ENCODE measurements around the gene TMEM121B.

The TMEM121B gene

DNA sequence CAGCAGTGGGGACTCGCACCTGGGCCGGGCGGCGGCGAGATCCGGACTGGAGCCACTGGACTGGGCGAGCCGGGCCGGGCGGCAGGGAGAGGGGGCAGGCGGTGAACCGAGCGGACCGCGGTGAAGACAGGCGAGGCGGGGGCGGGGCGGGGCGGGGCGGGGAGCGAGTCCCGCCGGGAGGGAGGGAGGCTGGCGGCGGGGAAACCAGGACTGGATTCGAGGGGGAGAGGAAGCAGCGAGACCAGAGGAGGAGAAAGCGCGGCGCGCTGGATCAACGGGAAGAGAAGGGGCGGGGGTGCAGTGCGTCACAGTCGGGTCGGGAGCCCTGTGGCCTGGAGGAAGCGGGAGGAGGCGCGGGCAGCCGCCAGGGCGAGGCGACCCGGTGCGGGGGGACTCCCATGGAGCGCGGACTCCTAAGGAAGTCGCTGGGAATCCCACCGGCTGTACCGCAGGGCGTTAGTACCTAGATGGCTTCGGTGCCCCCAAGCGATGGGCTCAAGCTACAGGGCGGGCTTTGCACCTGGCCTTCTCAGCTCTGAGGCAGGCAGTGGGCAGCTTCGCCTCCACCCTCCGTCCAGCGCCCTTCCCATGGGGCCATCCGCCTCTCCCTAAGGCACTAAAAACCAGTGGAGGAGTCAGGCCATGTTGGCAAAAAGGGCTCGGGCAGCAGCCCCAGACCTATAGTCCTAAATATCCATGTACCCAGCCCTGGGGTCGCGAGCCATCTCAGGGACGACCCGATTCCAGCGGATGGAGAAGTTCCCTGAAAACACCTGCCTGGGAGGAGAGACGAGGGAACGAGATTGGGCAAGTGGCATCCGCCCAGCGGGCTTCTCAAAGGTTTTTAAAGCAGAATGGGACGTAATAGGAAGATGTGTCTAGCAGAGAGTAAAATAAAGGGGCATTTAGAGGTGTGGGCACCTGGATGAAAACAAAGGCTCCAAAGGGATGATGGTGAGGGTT, at the start of gene TMEM121B:
TMEM121B (minus strand) TSS at position 128 of the 963 bp plus-strand sequence. CDS start 233 bp downstream, outside the sequence.
- DNase-seq = no peak

DNA sequence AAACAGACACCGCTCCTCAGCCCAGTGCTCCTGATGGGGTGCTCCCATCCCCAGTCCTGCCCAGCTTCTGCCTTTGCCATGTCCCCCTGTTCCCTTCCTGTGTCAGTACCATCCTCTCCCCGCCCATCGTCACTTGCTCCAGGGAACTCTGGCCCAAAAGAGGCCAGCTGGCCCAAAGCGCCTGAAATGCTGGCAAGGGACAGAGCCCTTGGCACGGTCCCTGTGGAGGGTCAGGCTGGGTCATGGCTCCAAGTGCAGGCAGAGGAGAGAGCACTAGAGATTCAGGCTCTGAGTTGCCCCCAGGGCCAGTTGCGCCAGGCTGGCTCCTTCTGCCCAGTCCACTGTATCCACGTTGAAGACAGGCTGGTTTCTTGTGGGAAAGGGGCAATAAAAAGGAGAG, 46.3 kb upstream of the TMEM121B start:
- no peak for DNase-seq

DNA sequence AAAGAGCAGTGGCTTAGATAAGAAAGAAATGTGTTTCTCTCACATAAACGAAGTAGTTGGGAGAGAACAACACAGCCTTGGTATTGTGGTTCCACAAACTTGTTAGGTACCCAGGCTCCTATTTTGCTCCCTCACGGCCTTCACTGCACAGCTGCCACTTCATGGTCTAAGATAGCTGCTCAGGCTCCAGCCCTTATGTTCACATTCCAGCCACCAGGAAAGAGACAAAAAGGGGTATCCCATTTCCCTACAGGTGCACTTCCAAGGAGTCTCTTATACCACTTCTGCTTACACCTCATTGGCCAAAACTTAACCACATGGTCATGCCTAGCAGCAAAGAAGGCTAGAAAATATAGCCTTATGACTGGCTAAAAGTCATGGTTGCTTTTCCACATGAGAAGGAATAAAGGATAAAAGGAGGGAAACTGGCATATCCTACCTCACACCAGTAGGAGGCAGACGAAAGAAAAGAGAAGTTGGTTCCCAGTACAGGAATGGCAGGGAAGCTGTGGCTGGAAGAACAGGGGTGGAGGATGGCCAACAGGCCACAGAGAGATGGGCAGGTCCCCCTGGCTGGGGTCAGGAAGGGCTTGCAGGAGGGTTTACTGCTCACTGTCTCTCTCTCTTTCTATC, 43.3 kb upstream of the TMEM121B start:
- no peak for DNase-seq

DNA sequence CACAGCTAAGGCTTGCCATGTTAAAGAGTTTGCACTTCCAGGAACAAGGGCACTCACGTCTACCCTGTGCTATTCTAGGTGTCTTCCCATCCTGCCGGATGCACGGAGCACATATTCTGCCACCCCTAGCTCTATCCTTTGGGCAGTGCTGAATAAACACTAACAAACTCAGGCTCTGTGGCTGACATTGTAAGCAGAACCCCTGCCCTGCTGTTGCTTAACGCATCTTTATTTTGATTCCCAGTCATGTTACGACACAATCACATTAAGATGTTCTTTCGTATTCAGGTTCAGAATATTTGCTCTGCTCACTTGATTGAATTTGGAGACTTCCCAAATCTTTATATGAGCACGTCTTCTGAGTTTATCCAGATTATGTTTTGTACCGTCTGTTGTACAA, 41.6 kb upstream of the TMEM121B start:
- no peak for DNase-seq

DNA sequence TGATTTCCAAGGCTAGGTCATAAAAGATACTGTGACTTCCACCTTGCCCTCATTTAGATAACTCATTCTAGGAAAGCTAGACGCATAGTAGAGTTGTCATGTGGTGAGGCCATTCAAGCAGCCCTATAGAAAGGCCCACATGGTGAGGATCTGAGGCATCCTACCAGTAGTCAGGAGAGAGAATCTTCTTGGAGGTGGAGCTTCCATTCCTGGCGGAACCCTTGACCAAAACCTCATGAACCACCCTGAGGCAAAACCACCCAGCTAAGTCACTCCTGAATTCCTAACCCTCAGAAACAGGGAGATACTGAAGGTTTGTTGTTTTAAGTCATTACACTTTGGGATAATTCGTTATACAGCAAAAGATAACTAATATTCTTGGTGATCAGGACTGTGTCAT, 40.8 kb upstream of the TMEM121B start:
- no peak for DNase-seq

DNA sequence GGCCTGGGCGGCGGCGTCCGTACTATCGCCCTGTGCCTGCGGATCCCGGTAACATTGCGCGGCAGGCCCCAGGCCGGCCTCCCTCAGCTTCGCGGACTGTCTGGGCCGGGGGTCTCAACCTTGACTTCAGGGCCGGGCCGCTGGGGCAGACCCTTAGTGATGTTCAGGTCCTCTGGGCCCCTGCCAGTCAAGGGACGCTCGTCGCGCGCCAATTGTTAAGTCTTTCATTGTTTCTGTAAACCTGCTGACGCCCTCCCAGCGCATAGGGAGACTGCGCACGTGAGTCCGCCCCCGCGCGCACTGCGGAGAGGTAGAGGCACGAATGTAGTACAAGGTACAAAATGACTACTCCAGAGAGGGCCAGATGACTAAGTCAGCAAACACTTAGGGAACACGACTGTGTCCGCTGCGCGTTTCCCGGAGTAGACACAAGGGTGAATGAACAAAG, 38.4 kb upstream of the TMEM121B start:
- DNase-seq = peak; percentile 85

DNA sequence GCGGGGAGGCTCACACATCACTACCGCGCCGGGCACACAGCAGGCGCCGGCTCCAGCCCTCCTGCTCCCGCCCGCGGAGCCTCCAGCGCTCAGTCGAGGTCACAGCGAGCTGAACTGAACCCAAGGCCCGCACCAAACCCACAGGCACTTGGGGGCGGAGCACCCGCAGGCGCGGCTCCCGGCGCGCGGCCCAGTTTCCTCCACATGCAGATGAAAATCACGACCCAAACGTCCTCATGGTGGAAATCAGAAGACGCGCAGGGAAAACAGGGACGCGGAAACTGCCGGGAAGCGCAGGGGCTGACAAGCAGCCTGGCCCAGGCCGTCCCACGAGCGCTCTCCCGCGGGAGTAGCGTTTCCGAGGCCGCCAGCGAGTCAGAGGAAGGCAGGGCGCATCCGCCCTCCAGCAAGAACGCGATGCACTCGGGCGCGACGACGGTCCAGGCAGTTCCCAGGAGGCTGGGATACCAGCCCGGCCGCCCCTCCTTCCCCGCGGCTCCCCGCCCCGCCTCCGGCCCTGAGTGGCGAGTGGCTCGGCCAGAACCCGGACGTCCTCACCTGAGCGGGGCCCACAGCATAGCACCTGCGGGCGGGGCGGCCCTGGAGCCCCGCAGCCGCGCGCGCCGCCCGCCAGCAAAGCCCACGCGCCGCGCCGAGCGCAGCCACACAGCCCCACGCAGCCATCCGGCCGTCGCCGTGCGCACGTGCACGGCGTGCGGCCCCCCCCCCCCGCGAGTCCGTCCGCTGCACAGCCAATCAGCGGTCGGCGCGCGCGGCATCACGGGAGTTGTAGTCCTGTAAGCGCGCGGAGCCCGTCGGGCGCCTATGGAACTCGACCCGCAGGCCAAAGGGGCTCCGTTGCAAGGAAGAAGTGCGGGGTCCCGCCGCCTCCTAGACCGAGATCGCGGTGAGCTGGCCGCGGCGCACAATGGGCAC, 37.7 kb upstream of the TMEM121B start, which contains the start of gene HDHD5:
HDHD5 (minus strand) TSS at position 710 of the 936 bp plus-strand sequence; CDS start at position 684, 26 bp downstream.
- DNase-seq = peak; percentile 96

DNA sequence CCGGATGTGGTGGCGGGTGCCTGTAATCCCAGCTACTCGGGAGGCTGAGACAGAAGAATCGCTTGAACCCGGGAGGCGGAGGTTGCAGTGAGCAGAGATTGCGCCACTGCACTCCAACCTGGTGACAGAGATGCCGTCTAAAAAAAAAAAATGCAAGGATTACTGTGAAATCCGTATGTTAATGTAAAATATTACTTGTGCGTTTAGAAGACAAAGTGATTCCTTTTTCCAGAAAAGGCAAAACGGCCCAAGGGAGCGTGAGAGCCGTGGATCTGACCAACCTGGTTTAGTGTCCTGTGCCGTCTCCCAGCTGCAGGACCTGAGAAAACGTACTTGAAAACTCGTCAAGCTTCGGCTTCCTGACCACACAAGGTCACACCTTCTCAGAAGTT, 37.0 kb upstream of the TMEM121B start:
- no peak for DNase-seq

DNA sequence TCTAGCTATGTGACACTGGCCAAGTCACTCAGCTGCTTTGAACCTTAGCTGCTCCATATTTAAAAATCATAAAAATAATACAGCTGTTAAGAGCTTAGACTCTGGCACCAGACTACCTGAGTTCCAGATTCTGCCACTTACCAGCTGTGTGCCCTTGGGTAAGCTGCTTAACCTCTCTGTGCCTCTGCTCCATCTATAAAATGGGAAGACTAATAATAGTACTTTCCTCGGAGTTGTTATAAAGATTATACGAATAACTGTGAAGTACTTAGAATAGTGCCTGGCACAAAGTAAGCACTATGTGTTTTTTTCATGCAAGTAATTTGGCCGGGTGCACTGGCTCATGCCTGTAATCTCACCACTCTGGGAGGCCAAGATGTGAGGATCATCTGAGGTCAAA, 36.6 kb upstream of the TMEM121B start:
- no peak for DNase-seq

DNA sequence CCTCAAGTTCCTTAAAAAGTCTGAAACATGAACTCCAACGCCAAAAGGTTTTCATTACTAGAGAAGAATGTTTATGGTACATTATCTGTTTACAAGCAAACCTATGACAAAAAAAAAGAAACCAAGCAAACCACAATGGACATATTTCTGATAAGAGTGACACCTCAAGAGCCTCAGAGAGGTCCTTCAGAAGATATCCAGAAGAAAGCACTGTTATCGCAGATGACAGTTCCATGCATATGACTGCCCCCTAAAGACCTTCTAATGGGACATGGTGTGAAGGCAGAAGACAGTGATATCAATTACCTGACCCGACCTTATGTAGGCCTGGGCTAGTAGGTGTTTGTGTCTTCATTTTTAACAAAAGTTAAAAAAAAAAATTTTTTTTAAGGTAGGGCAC, 34.8 kb upstream of the TMEM121B start:
- DNase-seq = no peak

DNA sequence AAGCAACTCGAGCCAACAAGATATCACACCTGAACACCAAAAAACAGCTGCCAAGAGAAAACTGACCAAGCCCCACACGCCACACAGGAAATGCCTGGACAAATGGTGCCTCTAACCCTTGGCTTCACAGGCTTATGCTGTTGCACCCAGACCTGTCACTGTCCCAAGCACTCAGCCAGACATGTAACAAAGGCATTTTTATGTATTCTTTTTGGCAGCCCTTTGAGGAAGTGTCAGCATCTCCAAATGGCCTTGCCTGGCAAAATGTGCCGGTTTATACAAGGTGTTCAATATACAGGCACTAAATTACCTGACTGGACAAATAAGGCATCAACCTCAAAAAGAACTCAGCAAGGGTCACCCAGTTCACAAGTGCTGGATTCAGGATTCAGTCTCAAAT, 31.8 kb upstream of the TMEM121B start:
- DNase-seq = no peak

DNA sequence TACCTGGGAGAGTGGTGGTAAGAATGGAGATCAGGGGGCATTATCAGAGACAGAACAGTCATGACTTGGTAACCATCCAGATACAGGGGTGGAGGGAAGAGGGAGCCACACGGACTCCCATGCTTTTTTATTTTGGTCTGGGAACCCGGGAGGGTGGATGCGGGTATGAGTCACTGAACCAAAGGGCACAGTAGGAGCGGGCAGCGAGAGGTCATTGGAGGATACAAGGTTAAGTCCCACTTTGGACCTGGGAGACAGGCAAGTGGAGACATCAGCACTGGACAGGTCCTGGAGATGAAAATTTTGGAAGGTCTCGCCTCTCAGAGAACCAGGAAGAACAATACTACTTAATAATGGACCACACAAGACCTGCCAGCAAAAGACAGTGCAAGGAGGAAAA, 31.2 kb upstream of the TMEM121B start:
- DNase-seq = no peak

DNA sequence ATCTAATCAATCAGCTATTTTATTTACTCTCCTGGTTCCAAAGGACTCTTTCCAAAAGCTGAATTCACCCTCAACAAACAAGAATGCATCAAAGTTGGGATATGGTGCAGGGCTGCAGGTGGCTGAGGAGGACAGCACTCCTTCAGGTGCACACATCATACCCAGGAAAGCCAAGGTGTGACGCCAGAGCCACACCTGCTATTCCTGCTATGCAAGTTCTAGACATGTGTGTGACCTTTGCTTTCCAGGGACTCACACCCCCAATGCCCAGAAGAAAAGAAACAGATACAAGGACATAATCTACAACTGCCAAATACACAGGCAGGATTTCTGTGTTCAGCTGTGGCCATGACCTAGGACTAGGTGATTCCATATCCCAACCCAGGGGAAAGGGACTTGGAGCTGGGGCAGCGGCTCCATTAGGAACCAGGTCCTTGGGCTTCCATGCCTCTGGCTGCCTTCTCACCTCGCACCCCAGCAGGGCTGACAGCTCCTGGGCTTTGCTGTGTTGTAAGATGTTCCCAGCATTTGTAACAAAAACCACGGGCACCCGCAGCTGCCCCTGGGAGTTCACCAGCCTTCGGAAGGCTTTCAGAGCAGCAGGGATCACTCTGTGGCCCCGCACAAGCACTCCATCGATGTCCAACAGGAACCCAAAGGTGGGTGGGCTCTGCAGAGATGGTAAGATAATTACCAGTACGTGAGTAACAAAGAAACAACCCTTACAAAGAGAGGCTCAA, 28.1 kb upstream of the TMEM121B start:
- peak; percentile 14 for DNase-seq

DNA sequence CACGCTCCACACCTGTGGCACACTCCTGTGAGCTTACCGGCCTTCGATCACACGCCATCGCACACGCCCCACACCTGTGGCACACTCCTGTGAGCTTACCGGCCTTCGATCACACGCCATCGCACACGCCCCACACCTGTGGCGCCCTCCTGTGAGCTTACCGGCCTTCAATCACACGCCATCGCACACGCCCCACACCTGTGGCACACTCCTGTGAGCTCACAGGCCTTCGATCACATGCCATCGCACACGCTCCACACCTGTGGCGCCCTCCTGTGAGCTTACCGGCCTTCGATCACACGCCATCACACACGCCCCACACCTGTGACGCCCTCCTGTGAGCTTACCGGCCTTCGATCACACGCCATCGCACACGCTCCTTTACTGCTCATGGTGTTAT, 26.3 kb upstream of the TMEM121B start:
- DNase-seq = peak; percentile 27

DNA sequence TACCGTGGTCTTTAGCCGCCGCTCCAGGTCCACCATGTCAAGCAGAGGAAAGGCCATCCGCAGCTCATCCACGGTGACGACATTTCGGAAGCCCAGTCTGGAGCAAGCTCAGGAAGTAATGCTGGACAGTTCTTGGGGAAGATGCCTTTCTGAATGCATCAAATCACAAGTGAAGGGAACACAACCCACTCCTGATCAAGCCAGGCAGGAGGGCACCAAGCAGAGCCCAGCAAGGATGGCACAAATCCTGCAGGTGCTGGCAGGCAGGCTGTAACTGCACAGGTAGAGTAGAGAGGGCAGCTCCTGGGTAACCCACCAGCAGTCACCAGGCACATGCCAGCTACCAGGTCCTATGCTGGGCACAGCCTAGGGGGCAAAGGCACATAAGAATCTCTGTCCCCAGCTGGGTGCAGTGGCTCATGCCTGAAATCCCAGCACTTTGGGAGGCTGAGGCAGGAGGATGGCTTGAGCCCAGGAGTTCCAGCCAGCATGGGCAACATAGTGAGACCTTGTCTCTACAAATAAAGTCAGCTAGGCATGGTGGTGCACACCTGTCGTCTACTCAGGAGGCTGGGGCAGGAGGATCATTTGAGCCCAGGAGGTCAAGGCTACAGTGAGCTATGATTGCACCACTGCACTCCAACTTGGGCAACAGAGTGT, 24.0 kb upstream of the TMEM121B start:
- peak; percentile 50 for DNase-seq

DNA sequence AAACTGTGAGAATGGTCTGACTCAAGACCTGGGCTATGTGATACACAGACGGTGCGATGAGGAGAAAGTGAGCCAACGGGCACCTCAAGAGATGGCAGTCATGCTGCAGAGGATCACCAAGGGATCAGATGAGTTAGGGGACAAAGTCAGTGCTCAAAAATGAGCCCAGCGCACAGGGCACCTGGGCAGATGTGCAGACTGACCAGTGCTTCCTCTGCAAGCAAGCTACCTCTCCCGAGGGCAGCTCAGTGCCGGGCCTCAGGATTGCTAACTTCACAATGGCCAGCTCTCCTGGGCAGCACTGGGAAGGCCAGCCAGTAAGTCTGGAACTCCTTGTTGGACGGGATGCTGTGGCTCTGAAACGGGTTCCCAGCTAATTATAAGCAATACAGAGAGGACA, 22.7 kb upstream of the TMEM121B start:
- DNase-seq = peak; percentile 43

DNA sequence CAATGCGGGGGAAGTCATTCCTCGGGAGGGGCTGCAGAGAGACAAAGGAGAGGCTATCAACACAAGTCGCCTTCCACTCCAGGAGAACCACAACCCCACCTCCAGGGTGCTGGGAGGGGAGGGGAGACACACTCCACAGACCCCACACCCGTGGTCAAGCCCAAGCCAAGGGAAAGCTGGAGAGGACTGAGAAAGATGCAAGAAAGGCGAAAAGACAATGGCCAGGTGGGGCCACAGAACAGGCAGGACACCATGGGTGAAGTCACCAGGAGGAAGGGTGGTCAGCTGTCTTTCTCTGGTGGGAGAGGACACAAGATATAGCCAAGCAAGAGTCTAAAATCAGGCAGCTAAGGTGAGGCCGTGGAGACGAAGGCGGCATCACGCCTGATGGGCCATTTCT, 21.9 kb upstream of the TMEM121B start:
- DNase-seq = no peak

DNA sequence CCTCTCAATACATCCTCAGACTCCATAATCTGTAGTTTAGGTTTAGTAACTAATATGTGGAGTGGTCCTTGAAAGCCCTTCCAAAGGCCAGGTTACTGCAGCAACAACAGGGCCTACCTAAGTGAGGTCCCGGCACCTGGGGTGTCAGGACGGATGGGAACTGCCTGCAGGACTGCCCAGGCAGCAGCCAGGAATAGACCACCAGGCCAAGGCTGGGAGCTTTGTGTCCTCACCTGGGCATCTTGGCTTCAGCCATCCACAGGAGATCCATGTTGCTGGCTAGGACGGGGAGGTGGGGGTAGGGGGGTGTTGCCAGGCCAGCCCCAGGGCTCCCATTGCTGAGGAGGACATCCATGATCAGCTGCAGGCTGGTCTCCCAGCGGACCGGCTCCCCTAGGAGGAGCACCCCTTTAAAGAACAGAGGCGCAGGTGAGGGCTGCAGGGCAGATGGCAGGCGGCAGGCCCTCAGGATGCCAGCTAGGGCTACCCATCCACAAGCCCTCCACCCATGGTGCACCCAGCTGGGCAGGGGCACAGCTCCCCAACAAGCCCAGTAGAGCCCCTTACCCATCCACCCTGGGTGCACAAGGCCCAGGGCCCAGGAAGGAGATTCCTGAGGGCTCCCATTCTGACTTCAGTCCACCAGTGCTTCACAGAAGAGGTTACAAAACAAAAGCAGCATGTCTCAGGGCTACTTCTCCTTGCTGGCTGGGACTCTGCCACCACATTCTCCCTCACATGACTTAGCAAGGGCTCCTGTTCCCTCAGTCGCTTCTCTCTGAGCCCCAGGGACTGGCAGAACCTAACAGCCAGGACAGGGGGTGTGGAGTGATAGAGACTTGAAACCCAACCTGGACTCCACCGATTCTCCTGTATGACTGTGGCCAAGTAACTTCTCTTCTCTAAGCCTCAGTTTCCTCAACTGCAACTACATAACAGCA, 19.9 kb upstream of the TMEM121B start:
- peak; percentile 42 for DNase-seq

DNA sequence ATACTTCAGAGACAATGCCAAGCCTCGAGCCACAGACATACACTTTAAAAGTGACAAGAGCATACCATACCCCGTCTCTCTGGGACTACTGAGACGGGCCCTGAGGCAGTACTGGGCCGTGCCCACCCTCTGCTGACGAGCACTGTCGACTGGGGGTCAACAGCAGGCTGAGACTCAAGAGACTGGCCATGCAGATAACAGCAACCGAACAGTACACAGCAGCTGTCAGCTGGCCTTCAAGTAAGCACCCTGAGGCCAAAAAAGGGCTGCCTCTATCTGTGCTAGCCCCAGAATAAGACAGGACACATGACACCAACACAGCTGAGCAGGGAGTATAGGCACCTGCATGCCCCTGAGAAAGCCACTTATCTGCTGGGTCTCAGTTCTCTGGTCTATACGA, 18.9 kb upstream of the TMEM121B start:
- DNase-seq = no peak

DNA sequence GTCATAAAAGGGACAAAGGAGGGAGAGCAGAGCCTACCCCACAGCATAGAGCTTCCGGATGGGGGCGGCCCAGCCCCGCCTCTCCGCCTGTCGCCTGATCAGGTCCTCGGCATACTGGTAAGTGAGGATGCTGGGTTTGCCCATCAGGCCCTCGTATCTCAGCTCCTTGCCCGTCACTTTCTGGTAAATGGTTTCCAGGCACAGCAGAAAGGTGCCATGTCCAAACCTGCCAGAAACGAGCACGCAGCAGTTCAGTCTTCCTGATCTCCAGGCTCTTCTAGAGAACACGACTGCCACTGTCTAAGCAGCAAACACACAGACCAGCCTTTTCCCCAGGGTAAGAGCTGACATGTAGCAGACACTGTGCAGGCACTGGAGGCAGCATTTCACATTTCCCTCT, 17.4 kb upstream of the TMEM121B start:
- DNase-seq = no peak
